ENCODE measurements around the gene LPP. TPM values are rescaled to one million over a fixed set of nuclear protein-coding genes. Genes with fewer than 3 reads are reported as not detected.

The LPP gene
- total and polyA plus RNA-seq, 2 donors (not counting 1 experiment from before 2014, with no cell fraction given) = 7.6 to 81.7 TPM

DNA sequence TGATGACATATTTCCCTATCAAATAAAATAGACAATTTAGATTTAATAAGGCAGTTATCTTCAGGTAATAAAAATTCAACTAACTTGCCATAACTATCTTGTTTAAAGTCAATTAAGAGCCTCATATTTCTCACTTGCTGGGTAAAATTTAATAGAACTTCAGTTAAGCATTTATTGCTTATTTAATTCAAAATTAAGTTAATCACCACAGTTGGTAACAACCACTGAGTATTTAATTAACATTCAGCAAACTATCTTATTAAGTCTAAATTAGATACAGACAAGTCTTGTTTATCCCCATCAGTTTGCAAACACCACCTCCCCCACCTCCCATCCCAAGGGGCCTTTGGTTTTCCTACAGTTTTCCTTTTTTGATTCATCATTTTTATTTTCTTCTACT is 14.7 kb downstream of the LPP start:
- TF ChIP-seq, protein P1, sequence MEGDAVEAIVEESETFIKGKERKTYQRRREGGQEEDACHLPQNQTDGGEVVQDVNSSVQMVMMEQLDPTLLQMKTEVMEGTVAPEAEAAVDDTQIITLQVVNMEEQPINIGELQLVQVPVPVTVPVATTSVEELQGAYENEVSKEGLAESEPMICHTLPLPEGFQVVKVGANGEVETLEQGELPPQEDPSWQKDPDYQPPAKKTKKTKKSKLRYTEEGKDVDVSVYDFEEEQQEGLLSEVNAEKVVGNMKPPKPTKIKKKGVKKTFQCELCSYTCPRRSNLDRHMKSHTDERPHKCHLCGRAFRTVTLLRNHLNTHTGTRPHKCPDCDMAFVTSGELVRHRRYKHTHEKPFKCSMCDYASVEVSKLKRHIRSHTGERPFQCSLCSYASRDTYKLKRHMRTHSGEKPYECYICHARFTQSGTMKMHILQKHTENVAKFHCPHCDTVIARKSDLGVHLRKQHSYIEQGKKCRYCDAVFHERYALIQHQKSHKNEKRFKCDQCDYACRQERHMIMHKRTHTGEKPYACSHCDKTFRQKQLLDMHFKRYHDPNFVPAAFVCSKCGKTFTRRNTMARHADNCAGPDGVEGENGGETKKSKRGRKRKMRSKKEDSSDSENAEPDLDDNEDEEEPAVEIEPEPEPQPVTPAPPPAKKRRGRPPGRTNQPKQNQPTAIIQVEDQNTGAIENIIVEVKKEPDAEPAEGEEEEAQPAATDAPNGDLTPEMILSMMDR (IDR thresholded peaks at IDR 0.05) = no peak
- no peak for TF ChIP-seq EZH2 (IDR thresholded peaks at IDR 0.05; ENCODE audit: borderline replicate concordance, insufficient read depth, low read depth, low read length, poor library complexity, severe bottlenecking)
- Histone ChIP-seq H2AFZ (ENCODE audit: insufficient read depth, low read depth, low read length, poor library complexity, severe bottlenecking) (no peak overlapping the region), H3K9ac (ENCODE audit: low read length) (no peak overlapping the region), H3K36me3 (replicated peaks in 1 of 2; ENCODE audit: control extremely low read depth in 1 of 2, control insufficient read depth in 1 of 2, extremely low read depth in 1 of 2, insufficient read depth in 2 of 2, low read length in 1 of 2) (no peaks in the 10 kb centered on the region), H3K4me1 (ENCODE audit: control insufficient read depth in 2 of 2, insufficient read depth in 2 of 2, low read length in 2 of 2) (peaks cover 21 to 26% of the 10 kb centered on the region in 2 donors), H4K20me1 (ENCODE audit: control insufficient read depth, insufficient read depth, low read length, poor library complexity, severe bottlenecking) (no peaks in the 10 kb centered on the region), H3K27ac (ENCODE audit: low read length in 2 of 2) (no peak overlapping the region), H3K4me3 (ENCODE audit: control extremely low read depth in 1 of 5, extremely low read depth in 1 of 5, insufficient read depth in 1 of 5, low read depth in 2 of 5, low read length in 4 of 5) (no peak overlapping the region), H3K4me2 (replicated peaks; ENCODE audit: low read depth, low read length, poor library complexity, severe bottlenecking) (no peak overlapping the region), H3K9me3 (ENCODE audit: control extremely low read depth in 1 of 3, control insufficient read depth in 2 of 3, insufficient read depth in 1 of 3, low read length in 2 of 3) (no peaks in the 10 kb centered on the region), H3K79me2 (ENCODE audit: control insufficient read depth, insufficient read depth, low read length) (peaks cover 57% of the 10 kb centered on the region), H3K27me3 (replicated peaks in 1 of 4; ENCODE audit: control extremely low read depth in 1 of 4, control insufficient read depth in 3 of 4, insufficient read depth in 4 of 4, low read length in 3 of 4) (no peaks in the 10 kb centered on the region)
- peaks cover 40% of the 10 kb centered on the region for H3K4me1 Mint-ChIP-seq
- intact Hi-C loops (cut with micrococcal nuclease) = no loop called here
- H3K4me3 Mint-ChIP-seq = no peak overlapping the region
- H3K27me3 Mint-ChIP-seq = no peaks in the 10 kb centered on the region
- ATAC-seq (ENCODE audit: low read depth) = no peak
- ChIA-PET CTCF (interaction anchor here (4.1 kb wide), 1 partner anchor 428 kb away, joined by 12 read pairs; no protein-coding TSS in a partner anchor), POLR2A (interaction anchor here (0.8 kb wide), 1 partner anchor 86 kb away, joined by 4 read pairs; no protein-coding TSS in a partner anchor)
- H3K27ac Mint-ChIP-seq = no peak overlapping the region
- no peak for DNase-seq
- H3K9me3 Mint-ChIP-seq (ENCODE audit: insufficient read depth) = no peaks in the 10 kb centered on the region

DNA sequence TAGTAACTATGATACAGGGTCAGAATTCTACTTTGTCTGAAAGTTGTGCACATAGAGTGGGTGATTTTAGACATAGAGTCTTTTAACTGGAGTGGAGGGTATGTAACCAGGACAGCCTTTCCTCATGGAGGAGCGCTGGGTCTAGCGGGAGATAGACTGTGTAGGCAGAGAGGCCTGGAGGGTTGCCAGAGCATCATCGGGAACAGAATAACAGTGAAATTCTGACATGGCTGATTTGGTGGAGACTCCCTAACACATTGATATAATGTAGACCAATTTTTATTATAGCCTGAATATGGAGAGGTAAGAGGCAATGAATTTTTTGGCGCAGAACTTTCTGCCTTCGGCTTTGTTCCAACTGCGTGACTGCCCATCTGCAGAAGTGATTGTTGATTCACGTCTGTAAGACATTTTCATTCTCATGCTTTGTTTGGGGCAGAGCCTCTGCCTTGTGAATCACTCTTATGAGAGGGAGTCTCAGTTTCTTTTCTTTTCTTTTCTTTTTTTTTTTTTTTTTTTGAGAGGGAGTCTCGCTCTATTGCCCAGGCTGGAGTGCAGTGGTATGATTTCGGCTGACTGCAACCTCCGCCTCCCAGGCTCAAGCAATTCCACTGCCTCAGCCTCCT is 16.0 kb downstream of the LPP start:
- POLR2A ChIA-PET = interaction anchor here (0.6 kb wide), 2 partner anchors 271 to 362 kb away, joined by 3 to 5 read pairs; no protein-coding TSS in a partner anchor
- TF ChIP-seq EZH2 (IDR thresholded peaks at IDR 0.05; ENCODE audit: borderline replicate concordance, insufficient read depth, low read depth, low read length, poor library complexity, severe bottlenecking) = no peak
- intact Hi-C loops (cut with micrococcal nuclease) = loop anchor here (5.0 kb wide), 1 partner anchor 72 kb away; no protein-coding TSS in a partner anchor
- Histone ChIP-seq H4K20me1 (ENCODE audit: control insufficient read depth, insufficient read depth, low read length, poor library complexity, severe bottlenecking) (peaks cover 4% of the 10 kb centered on the region), H3K27me3 (replicated peaks in 1 of 4; ENCODE audit: control extremely low read depth in 1 of 4, control insufficient read depth in 3 of 4, insufficient read depth in 4 of 4, low read length in 3 of 4) (no peaks in the 10 kb centered on the region), H3K9ac (ENCODE audit: low read length) (no peak overlapping the region), H3K4me3 (ENCODE audit: control extremely low read depth in 1 of 5, extremely low read depth in 1 of 5, insufficient read depth in 1 of 5, low read depth in 2 of 5, low read length in 4 of 5) (no peak overlapping the region), H2AFZ (ENCODE audit: insufficient read depth, low read depth, low read length, poor library complexity, severe bottlenecking) (peak overlapping the region; percentile 25), H3K4me2 (replicated peaks; ENCODE audit: low read depth, low read length, poor library complexity, severe bottlenecking) (no peak overlapping the region), H3K4me1 (ENCODE audit: control insufficient read depth in 2 of 2, insufficient read depth in 2 of 2, low read length in 2 of 2) (peaks cover 23% of the 10 kb centered on the region in 2 donors), H3K27ac (ENCODE audit: low read length in 2 of 2) (no peak overlapping the region), H3K9me3 (ENCODE audit: control extremely low read depth in 1 of 3, control insufficient read depth in 2 of 3, insufficient read depth in 1 of 3, low read length in 2 of 3) (no peaks in the 10 kb centered on the region), H3K36me3 (replicated peaks in 1 of 2; ENCODE audit: control extremely low read depth in 1 of 2, control insufficient read depth in 1 of 2, extremely low read depth in 1 of 2, insufficient read depth in 2 of 2, low read length in 1 of 2) (no peaks in the 10 kb centered on the region), H3K79me2 (ENCODE audit: control insufficient read depth, insufficient read depth, low read length) (peaks cover 51% of the 10 kb centered on the region)
- DNase-seq = no peak
- ATAC-seq (ENCODE audit: low read depth) = no peak
- H3K4me1 Mint-ChIP-seq = peaks cover 40% of the 10 kb centered on the region
- H3K27me3 Mint-ChIP-seq = no peaks in the 10 kb centered on the region
- no peaks in the 10 kb centered on the region for H3K9me3 Mint-ChIP-seq (ENCODE audit: insufficient read depth)
- no peak overlapping the region for H3K4me3 Mint-ChIP-seq
- peak overlapping the region; percentile 72 for H3K27ac Mint-ChIP-seq
- CTCF ChIA-PET = interaction anchor here (4.1 kb wide), 1 partner anchor 430 kb away, joined by 12 read pairs; no protein-coding TSS in a partner anchor
- WGBS (ENCODE audit: insufficient coverage) = 100% methylated on average over 5 of the region's 10 CpGs
